D341Med (cell line): ENCODE results near the gene SPEG.
A peak's percentile ranks its signal among the peaks of the same experiment; 100 is the strongest.

ENCODE experiments used
- DNase-seq: peaks from one replicate; pipeline ENCODE4 v3.0.0; 2012; ENCODE audit warnings: low spot score

Gene SPEG

GRCh38 chr2:219536425-219536824 is 101.8 kb downstream of the SPEG start:
- DNase-seq = no peak

GRCh38 chr2:219536967-219537366 is 102.3 kb downstream of the SPEG start:
- no peak for DNase-seq

GRCh38 chr2:219537657-219538488 is 103.2 kb downstream of the SPEG start:
- DNase-seq = no peak

- DNase-seq = no peak
These were observed 103.9 kb downstream of the SPEG start for GRCh38 chr2:219538504-219538951.

- no peak for DNase-seq
These were observed 104.5 kb downstream of the SPEG start for GRCh38 chr2:219538956-219539788.

GRCh38 chr2:219539926-219540678 is 105.5 kb downstream of the SPEG start:
- DNase-seq = no peak

GRCh38 chr2:219540784-219541504 is 106.3 kb downstream of the SPEG start:
- no peak for DNase-seq

GRCh38 chr2:219541611-219542180 is 107.1 kb downstream of the SPEG start:
- peak; percentile 85 for DNase-seq

GRCh38 chr2:219542931-219543595 is 108.4 kb downstream of the SPEG start:
- DNase-seq = peak; percentile 53

GRCh38 chr2:219543596-219544358 is 109.1 kb downstream of the SPEG start, which contains the start of the genes CHPF and TMEM198:
CHPF (minus strand) TSS chr2:219543809; CDS start chr2:219543538, 271 bp downstream.
TMEM198 (plus strand) TSS chr2:219544028; CDS start chr2:219544728, 700 bp downstream.
- DNase-seq = peak; percentile 96

GRCh38 chr2:219544567-219544966 is 109.9 kb downstream of the SPEG start:
- no peak for DNase-seq

GRCh38 chr2:219545295-219545942 is 110.8 kb downstream of the SPEG start:
- no peak for DNase-seq

- DNase-seq = no peak
These were observed 111.3 kb downstream of the SPEG start for GRCh38 chr2:219545943-219546352.

GRCh38 chr2:219547621-219548020 is 113.0 kb downstream of the SPEG start:
- no peak for DNase-seq
